Pancreas (tissue), 10 donors: ENCODE measurements around the gene CLPTM1. TPM values are rescaled to one million over a fixed set of nuclear protein-coding genes. Genes with fewer than 3 reads are reported as not detected.
"Not testable (repeated sequence)": the region's sequence is repeated elsewhere in the genome, so short reads cannot be mapped to it uniquely, and the experiment has no call there.

Experiments used
- ATAC-seq, 4 donors: fragments of 200-7000 bp; cut with Tn5 transposase; one replicate each; pipeline versions ENCODE4 v1.8.0 to v1.9.1; 2020; ENCODE audit warnings: mild to moderate bottlenecking in 4 of 4, moderate library complexity in 4 of 4
- DNase-seq, 6 donors: peaks; one replicate each; pipeline ENCODE4 v3.0.0-alpha.2; 2020
- FAIRE-seq: peaks from 2 replicates; lab custom pipeline; 2012; peaks lifted over from hg19 to GRCh38; lab: Jason Lieb, UNC
- H3K27ac ChIP-seq, 4 donors: fragments of 200-600 bp; sonication (generic); 1 replicate in 3 of 4; 2 replicates in 1 of 4; pipeline versions ENCODE4 v1.5.0 to v1.8.0; 2020
- H3K27me3 ChIP-seq, 4 donors: fragments of 200-600 bp; one replicate each; pipeline ENCODE4 v1.8.0; 2021
- H3K36me3 ChIP-seq, 3 donors: fragments of 200-600 bp; sonication (generic) in 1 of 3; one replicate each; pipeline versions ENCODE4 v1.5.0 to v1.8.0; 2020 to 2021
- H3K4me1 ChIP-seq, 3 donors: fragments of 200-600 bp; one replicate each; pipeline ENCODE4 v1.8.0; 2021
- H3K4me3 ChIP-seq, 4 donors: fragments of 200-600 bp; sonication (generic) in 2 of 4; one replicate each; pipeline versions ENCODE4 v1.5.0 to v1.8.0; 2020 to 2021
- H3K9me3 ChIP-seq, 4 donors: fragments of 200-600 bp; one replicate each; pipeline ENCODE4 v1.8.0; 2021
- CTCF ChIP-seq, 4 donors: fragments of 200-600 bp; sonication (generic) in 3 of 4; IDR thresholded peaks; one replicate each; pipeline versions ENCODE4 v1.5.0 to v1.8.0; 2021; ENCODE audit warnings: antibody characterized with exemption in 4 of 4
- WGBS, 2 donors: extraction: QIAGEN DNeasy Blood & Tissue Kit; methylation state at CpG; one replicate each; pipeline ENCODE4 v1.1.7; 2013; 5-methylcytosine and 5-hydroxymethylcytosine counted together
- intact Hi-C, 3 donors: fragments of 100-400 bp; cut with DNase I; formaldehyde crosslinking; loops; one replicate each; pipeline versions ENCODE4 v1.11.1 to v1.14.2; 2022
- polyA plus RNA-seq, 2 donors: library from polyadenylated mRNA; stranded (reverse); fragments of 200-250 nt; gene quantifications; one replicate each; pipeline ENCODE4 v1.2.3, GENCODE V29; 2013
- total RNA-seq, 6 donors: library from RNA; stranded (reverse); fragmentation: NEBNext Ultra II Directional in 4 of 6; extraction: Animal tissue kit (Norgen Biotek cat#: 25700) in 4 of 6; gene quantifications; one replicate each; pipeline versions ENCODE4 v1.2.1 to v1.2.4, GENCODE V29; 2021 to 2023
- donor health status: healthy with polysubstance abuse.
- donor health status: DM: no; HTN: no; CAD: no; lungs with moderate emphysema.
- donor health status: DM: no; HTN: no; CAD: no.
- donor health status: control.
- donor health status: control.
- donor health status: Bipolar disorder and iron deficiency.
- donor health status: DM: yes; HTN: yes; CAD: no.
- donor health status: DM: no; HTN: no; CAD: no.
- donor health status: DM: no; HTN: no; CAD: no.
- donor health status: DM: yes; HTN: yes; CAD: no.

CLPTM1 gene
- total and polyA plus RNA-seq, 8 donors = 56.4 to 81.9 (median 66.3) TPM

DNA sequence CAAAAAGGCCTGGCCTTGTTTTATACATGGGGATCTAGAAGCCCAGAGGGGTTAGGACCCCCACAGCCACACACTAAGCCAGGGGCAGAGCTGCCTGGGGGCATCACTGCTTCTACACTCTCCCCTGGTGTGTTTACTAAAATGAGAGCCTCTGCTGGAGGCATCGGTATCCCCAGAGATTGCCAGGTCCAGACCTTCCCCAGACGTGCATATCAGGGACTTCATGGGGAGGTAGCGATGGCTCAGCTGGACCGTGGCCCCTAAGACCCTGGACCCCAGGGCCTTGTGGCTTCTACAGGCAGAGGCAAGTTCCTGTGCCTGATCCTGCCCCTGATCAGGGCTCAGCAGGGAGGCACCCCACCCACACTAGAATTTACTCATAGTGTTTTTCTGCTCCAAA, 13.5 kb downstream of the CLPTM1 start:
- ATAC-seq (no peak), DNase-seq (no peak), FAIRE-seq (no peak)
- TF ChIP-seq CTCF (IDR thresholded peaks at IDR 0.05) = no peak
- Histone ChIP-seq H3K27me3 (no peaks in the 10 kb centered on the region), H3K4me1 (no peaks in the 10 kb centered on the region), H3K4me3 (no peak overlapping the region), H3K9me3 (no peaks in the 10 kb centered on the region), H3K27ac (no peak overlapping the region), H3K36me3 (peaks cover 4 to 16% (median 4%) of the 10 kb centered on the region in 3 donors)
- intact Hi-C loops = no loop called here
- 91 to 95% methylated on average over 4 of the region's 4 CpGs for WGBS, 2 donors

GRCh38 chr19:44969437-44969836, 14.3 kb downstream of the CLPTM1 start:
- H3K27ac ChIP-seq = no peak overlapping the region
- no peak for FAIRE-seq
- WGBS, 2 donors = 96 to 100% methylated on average over 4 to 5 of the region's 5 CpGs
- ATAC-seq = no peak
- peaks cover 4 to 18% (median 4%) of the 10 kb centered on the region in 3 donors for H3K36me3 ChIP-seq
- no peaks in the 10 kb centered on the region for H3K4me1 ChIP-seq
- H3K4me3 ChIP-seq = no peak overlapping the region
- no peaks in the 10 kb centered on the region for H3K9me3 ChIP-seq
- TF ChIP-seq CTCF (IDR thresholded peaks at IDR 0.05) = no peak
- no peak for DNase-seq
- no peaks in the 10 kb centered on the region for H3K27me3 ChIP-seq
- intact Hi-C loops = no loop called here

DNA sequence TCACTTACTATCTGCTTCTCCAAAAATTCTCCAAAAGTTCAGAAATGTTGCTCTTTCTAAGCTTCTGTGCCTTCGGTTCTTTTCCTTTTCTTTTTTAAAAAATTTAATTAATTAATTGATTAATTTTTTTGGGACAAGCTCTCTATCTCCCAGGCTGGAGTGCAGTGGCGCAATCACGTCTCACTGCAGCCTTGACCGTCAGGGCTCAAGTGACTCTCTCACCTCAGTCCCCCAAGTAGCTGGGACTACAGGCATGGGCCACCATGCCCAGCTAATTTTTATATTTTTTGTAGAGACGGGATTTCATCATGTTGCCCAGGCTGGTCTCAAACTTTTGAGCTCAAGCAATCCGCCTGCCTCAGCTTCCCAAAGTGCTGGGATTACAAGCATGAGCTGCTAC, 16.3 kb downstream of the CLPTM1 start:
- FAIRE-seq, H3K9me3 ChIP-seq, H3K27me3 ChIP-seq, H3K4me1 ChIP-seq, H3K4me3 ChIP-seq, ATAC-seq, H3K27ac ChIP-seq, intact Hi-C loops, DNase-seq: not testable (repeated sequence)
- H3K36me3 ChIP-seq = peaks cover 0 to 31% (median 18%) of the 10 kb centered on the region in 3 donors
- WGBS, 2 donors = 88 to 94% methylated on average over 6 of the region's 6 CpGs

DNA sequence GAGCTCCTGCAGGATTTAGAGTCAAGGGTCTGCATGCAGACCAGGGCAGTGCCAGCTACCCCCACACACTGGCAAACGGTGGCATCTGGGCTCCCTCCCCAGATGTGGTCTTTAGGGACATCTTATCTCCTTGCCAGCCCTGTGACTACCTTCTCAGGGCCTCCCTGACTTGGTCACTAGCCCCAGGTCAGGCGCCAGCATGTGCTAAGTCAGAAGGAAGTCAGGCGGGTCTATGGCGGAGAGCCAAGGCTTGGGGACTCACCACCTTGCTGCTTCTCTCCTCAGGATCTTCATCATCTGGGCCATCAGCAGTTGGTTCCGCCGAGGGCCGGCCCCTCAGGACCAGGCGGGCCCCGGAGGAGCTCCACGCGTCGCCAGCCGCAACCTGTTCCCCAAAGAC, 17.6 kb downstream of the CLPTM1 start:
- no peaks in the 10 kb centered on the region for H3K27me3 ChIP-seq
- FAIRE-seq (no peak), ATAC-seq (no peak), DNase-seq (no peak)
- peaks cover 5 to 44% (median 30%) of the 10 kb centered on the region in 3 donors for H3K36me3 ChIP-seq
- H3K27ac ChIP-seq = no peak overlapping the region
- intact Hi-C loops = no loop called here
- H3K4me3 ChIP-seq = no peak overlapping the region
- H3K4me1 ChIP-seq = no peaks in the 10 kb centered on the region
- 89 to 90% methylated on average over 13 of the region's 13 CpGs for WGBS, 2 donors
- no peaks in the 10 kb centered on the region for H3K9me3 ChIP-seq
- no peak for TF ChIP-seq CTCF (IDR thresholded peaks at IDR 0.05)

- 91 to 92% methylated on average over 21 of the region's 21 CpGs for WGBS, 2 donors
- no peak for TF ChIP-seq CTCF (IDR thresholded peaks at IDR 0.05)
- intact Hi-C loops = no loop called here
- Histone ChIP-seq H3K4me1 (no peaks in the 10 kb centered on the region), H3K9me3 (no peaks in the 10 kb centered on the region), H3K36me3 (peaks cover 7 to 50% (median 32%) of the 10 kb centered on the region in 3 donors), H3K4me3 (no peak overlapping the region), H3K27me3 (no peaks in the 10 kb centered on the region), H3K27ac (no peak overlapping the region)
- FAIRE-seq = no peak
- ATAC-seq = no peak
- DNase-seq = no peak
Observed at GRCh38 chr19:44973982-44974735, 19.0 kb downstream of the CLPTM1 start.
